ENCODE results near the gene LORICRIN. TPM values are rescaled to one million over a fixed set of nuclear protein-coding genes. Genes with fewer than 3 reads are reported as not detected.

The LORICRIN gene
- not detected in 2 replicates for total RNA-seq (2021)
- not detected for Bru-seq, nascent RNA
- BruChase-seq, experiment 1, labeled RNA remaining after a 2-hour chase, result not detected
- not detected for BruChase-seq, experiment 2, labeled RNA remaining after a 6-hour chase
- long read RNA-seq, result 0 reads

- H3K9me3 ChIP-seq (ENCODE audit: insufficient read depth, low read depth), result no peaks in the 10 kb centered on the region
- no peak for TF ChIP-seq EZH2 (IDR thresholded peaks at IDR 0.05; ENCODE audit: low read depth)
- no peak within 1 kb of the TSS for H3K27ac ChIP-seq
- H3K36me3 ChIP-seq (ENCODE audit: low read depth), result no peaks in the 10 kb centered on the region
- no peak within 1 kb of the TSS for H3K4me2 ChIP-seq
- DNase-seq, result no peak
- no peaks in the 10 kb centered on the region for H3K9me2 ChIP-seq (ENCODE audit: insufficient read depth)
- no peak within 1 kb of the TSS for H3K4me3 ChIP-seq
- no peaks in the 10 kb centered on the region for H3K79me2 ChIP-seq (ENCODE audit: low read depth)
- peaks cover 41% of the 10 kb centered on the region for H3K27me3 ChIP-seq (ENCODE audit: insufficient read depth, low read depth)
- no TSS peak for BruUV-seq (replicated peaks)
- no peak within 1 kb of the TSS for H2AFZ ChIP-seq
- no peaks in the 10 kb centered on the region for H3F3A ChIP-seq (ENCODE audit: insufficient read depth, low read depth)
- H3K4me1 ChIP-seq (replicated peaks; ENCODE audit: insufficient read depth), result no peaks in the 10 kb centered on the region
- CTCF ChIA-PET, result no interaction called here
- POLR2A ChIA-PET (ENCODE audit: unreplicated experiment), result no interaction called here
- no peaks in the 10 kb centered on the region for H4K20me1 ChIP-seq (ENCODE audit: insufficient read depth)
- intact Hi-C loops (cut with micrococcal nuclease; ENCODE audit: unreplicated experiment), result no loop called here
Observed at GRCh38 chr1:153259387-153259786, at the start of gene LORICRIN. Gene LORICRIN (plus strand): TSS chr1:153259687. CDS start chr1:153260950, 1,263 bp downstream.

GRCh38 chr1:153210206-153210605, 49.3 kb upstream of the LORICRIN start:
- no peaks in the 10 kb centered on the region for H3K9me2 ChIP-seq (ENCODE audit: insufficient read depth)
- H3F3A ChIP-seq (ENCODE audit: insufficient read depth, low read depth), result no peaks in the 10 kb centered on the region
- H4K20me1 ChIP-seq (ENCODE audit: insufficient read depth), result no peaks in the 10 kb centered on the region
- H3K36me3 ChIP-seq (ENCODE audit: low read depth), result no peaks in the 10 kb centered on the region
- H2AFZ ChIP-seq, result no peak overlapping the region
- ChIA-PET CTCF (no interaction called here), POLR2A (ENCODE audit: unreplicated experiment) (no interaction called here)
- no peak for DNase-seq
- peaks cover 31% of the 10 kb centered on the region for H3K27me3 ChIP-seq (ENCODE audit: insufficient read depth, low read depth)
- H3K9me3 ChIP-seq (ENCODE audit: insufficient read depth, low read depth), result no peaks in the 10 kb centered on the region
- no peak overlapping the region for H3K27ac ChIP-seq
- no peaks in the 10 kb centered on the region for H3K4me1 ChIP-seq (replicated peaks; ENCODE audit: insufficient read depth)
- intact Hi-C loops (cut with micrococcal nuclease; ENCODE audit: unreplicated experiment), result no loop called here
- TF ChIP-seq EZH2 (IDR thresholded peaks at IDR 0.05; ENCODE audit: low read depth), result no peak
- no peak for TF ChIP-seq CTCF (conservative IDR thresholded peaks at IDR 0.05)
- no peak overlapping the region for H3K4me3 ChIP-seq
- no peak overlapping the region for H3K4me2 ChIP-seq
- no TSS peak for BruUV-seq (replicated peaks)
- no peaks in the 10 kb centered on the region for H3K79me2 ChIP-seq (ENCODE audit: low read depth)

- no TSS peak for BruUV-seq (replicated peaks)
- ChIA-PET POLR2A (ENCODE audit: unreplicated experiment) (no interaction called here), CTCF (no interaction called here)
- Histone ChIP-seq H3K4me2 (no peak overlapping the region), H3F3A (ENCODE audit: insufficient read depth, low read depth) (no peaks in the 10 kb centered on the region), H3K79me2 (ENCODE audit: low read depth) (no peaks in the 10 kb centered on the region), H3K27me3 (ENCODE audit: insufficient read depth, low read depth) (peaks cover 22% of the 10 kb centered on the region; the same call in 1 of the 2 replicates), H2AFZ (no peak overlapping the region), H3K4me1 (replicated peaks; ENCODE audit: insufficient read depth) (no peaks in the 10 kb centered on the region), H3K27ac (no peak overlapping the region), H4K20me1 (ENCODE audit: insufficient read depth) (no peaks in the 10 kb centered on the region), H3K9me2 (ENCODE audit: insufficient read depth) (no peaks in the 10 kb centered on the region), H3K9me3 (ENCODE audit: insufficient read depth, low read depth) (no peaks in the 10 kb centered on the region), H3K4me3 (no peak overlapping the region), H3K36me3 (ENCODE audit: low read depth) (no peaks in the 10 kb centered on the region)
- DNase-seq, result no peak
- TF ChIP-seq CTCF (conservative IDR thresholded peaks at IDR 0.05), result no peak
- no peak for TF ChIP-seq EZH2 (IDR thresholded peaks at IDR 0.05; ENCODE audit: low read depth)
- intact Hi-C loops (cut with micrococcal nuclease; ENCODE audit: unreplicated experiment), result no loop called here
Observed at GRCh38 chr1:153212201-153212600, 47.3 kb upstream of the LORICRIN start.

GRCh38 chr1:153213519-153213918, 46.0 kb upstream of the LORICRIN start:
- Histone ChIP-seq H3K9me3 (ENCODE audit: insufficient read depth, low read depth) (no peaks in the 10 kb centered on the region), H3K4me2 (no peak overlapping the region), H3K36me3 (ENCODE audit: low read depth) (no peaks in the 10 kb centered on the region), H3K27ac (no peak overlapping the region), H3K27me3 (ENCODE audit: insufficient read depth, low read depth) (peaks cover 22% of the 10 kb centered on the region; the same call in 1 of the 2 replicates), H2AFZ (no peak overlapping the region), H3K4me1 (replicated peaks; ENCODE audit: insufficient read depth) (no peaks in the 10 kb centered on the region), H4K20me1 (ENCODE audit: insufficient read depth) (no peaks in the 10 kb centered on the region), H3K4me3 (no peak overlapping the region), H3K9me2 (ENCODE audit: insufficient read depth) (no peaks in the 10 kb centered on the region), H3F3A (ENCODE audit: insufficient read depth, low read depth) (no peaks in the 10 kb centered on the region), H3K79me2 (ENCODE audit: low read depth) (no peaks in the 10 kb centered on the region)
- DNase-seq, result no peak
- POLR2A ChIA-PET (ENCODE audit: unreplicated experiment), result no interaction called here
- BruUV-seq (replicated peaks), result no TSS peak
- intact Hi-C loops (cut with micrococcal nuclease; ENCODE audit: unreplicated experiment), result no loop called here
- CTCF ChIA-PET, result no interaction called here
- no peak for TF ChIP-seq CTCF (conservative IDR thresholded peaks at IDR 0.05)
- no peak for TF ChIP-seq EZH2 (IDR thresholded peaks at IDR 0.05; ENCODE audit: low read depth)
